Stimulated activated CD4-positive, alpha-beta T cell treated with anti-CD3 and anti-CD28 coated beads, TNF-alpha, amount 100 ng/mL, for 48 hours (primary cell): Measurements from ENCODE around the gene LMO4.

Experiments used
- DNase-seq, 3 donors: peaks; one replicate each; pipeline ENCODE4 v3.0.0-alpha.2; 2020; ENCODE audit warnings: low read depth in 3 of 3

LMO4 gene

GRCh38 chr1:87328272-87329050 is at the start of gene LMO4:
LMO4 (plus strand) TSS chr1:87328880; CDS start chr1:87332016, 3,136 bp downstream.
- peak; percentile 69 to 75 (median 71) for DNase-seq

GRCh38 chr1:87279536-87279875 is 49.2 kb upstream of the LMO4 start:
- no peak for DNase-seq

- no peak for DNase-seq
Observed at GRCh38 chr1:87279966-87280535, 48.6 kb upstream of the LMO4 start.

- no peak for DNase-seq
Observed at GRCh38 chr1:87284456-87285240, 44.0 kb upstream of the LMO4 start.

- no peak for DNase-seq
Observed at GRCh38 chr1:87291107-87291506, 37.6 kb upstream of the LMO4 start.

- peak; percentile 2 to 57 (median 39) for DNase-seq
Observed at GRCh38 chr1:87292684-87293493, 35.8 kb upstream of the LMO4 start.

GRCh38 chr1:87294633-87295032 is 34.0 kb upstream of the LMO4 start:
- DNase-seq = no peak

GRCh38 chr1:87295445-87296110 is 33.1 kb upstream of the LMO4 start:
- no peak for DNase-seq

GRCh38 chr1:87296206-87296605 is 32.5 kb upstream of the LMO4 start:
- no peak for DNase-seq

- DNase-seq = no peak
Observed at GRCh38 chr1:87299661-87300060, 29.0 kb upstream of the LMO4 start.

GRCh38 chr1:87300628-87301027 is 28.1 kb upstream of the LMO4 start:
- DNase-seq = no peak

GRCh38 chr1:87305151-87305550 is 23.5 kb upstream of the LMO4 start:
- no peak for DNase-seq

GRCh38 chr1:87305762-87306161 is 22.9 kb upstream of the LMO4 start:
- no peak for DNase-seq

GRCh38 chr1:87307306-87307705 is 21.4 kb upstream of the LMO4 start:
- DNase-seq = no peak

- no peak for DNase-seq
Observed at GRCh38 chr1:87307931-87308330, 20.7 kb upstream of the LMO4 start.

- no peak for DNase-seq
Observed at GRCh38 chr1:87314091-87314490, 14.6 kb upstream of the LMO4 start.

- no peak for DNase-seq
Observed at GRCh38 chr1:87318056-87318650, 10.5 kb upstream of the LMO4 start.

GRCh38 chr1:87318806-87319205 is 9.9 kb upstream of the LMO4 start:
- no peak for DNase-seq

GRCh38 chr1:87325982-87326738 is 2.5 kb upstream of the LMO4 start:
- DNase-seq = peak in 1 of 3 donors; percentile 40
